ELR (cell line): Measurements from ENCODE around the gene MGRN1.

Experiments
- DNase-seq: peaks from one replicate; pipeline ENCODE4 v3.0.0-alpha.2; 2015; ENCODE audit warnings: low read depth

The MGRN1 gene

GRCh38 chr16:4699046-4699556 lies 74.5 kb downstream of the MGRN1 start:
- DNase-seq: no peak

DNA sequence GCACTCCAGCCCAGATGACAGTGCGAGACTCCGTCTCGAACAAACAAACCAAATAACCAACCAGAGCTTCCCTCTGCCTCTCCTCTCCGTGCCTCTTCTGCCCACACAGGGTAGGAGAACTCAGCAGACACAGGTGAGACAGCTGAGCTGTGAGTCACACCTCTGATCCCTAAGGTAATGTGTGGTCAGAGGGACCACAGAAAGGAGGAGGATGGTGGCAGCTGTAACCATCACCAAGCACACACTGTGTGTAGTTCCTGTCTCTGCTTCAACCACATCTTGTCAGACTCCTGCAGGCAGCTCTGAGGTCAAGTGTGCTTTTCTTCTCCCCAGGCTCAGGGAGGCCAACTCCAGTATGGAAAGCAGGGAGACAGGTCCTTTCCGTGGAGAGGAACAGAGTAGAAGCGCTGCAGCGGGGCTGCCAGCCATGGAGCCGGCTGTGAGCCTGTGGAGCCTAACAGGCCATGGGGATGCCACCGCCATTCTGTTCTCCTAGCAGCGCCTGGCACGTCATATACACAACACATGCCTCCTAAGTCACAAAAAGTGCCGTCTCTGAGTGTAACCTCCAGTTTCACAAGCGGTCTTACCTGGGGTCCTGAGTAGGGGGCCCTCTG lies 75.9 kb downstream of the MGRN1 start:
- no peak for DNase-seq

GRCh38 chr16:4700997-4701743 lies 76.5 kb downstream of the MGRN1 start:
- no peak for DNase-seq

GRCh38 chr16:4701791-4702465 lies 77.3 kb downstream of the MGRN1 start:
- no peak for DNase-seq

- DNase-seq: no peak
Observed at GRCh38 chr16:4702466-4702808, 77.8 kb downstream of the MGRN1 start.

DNA sequence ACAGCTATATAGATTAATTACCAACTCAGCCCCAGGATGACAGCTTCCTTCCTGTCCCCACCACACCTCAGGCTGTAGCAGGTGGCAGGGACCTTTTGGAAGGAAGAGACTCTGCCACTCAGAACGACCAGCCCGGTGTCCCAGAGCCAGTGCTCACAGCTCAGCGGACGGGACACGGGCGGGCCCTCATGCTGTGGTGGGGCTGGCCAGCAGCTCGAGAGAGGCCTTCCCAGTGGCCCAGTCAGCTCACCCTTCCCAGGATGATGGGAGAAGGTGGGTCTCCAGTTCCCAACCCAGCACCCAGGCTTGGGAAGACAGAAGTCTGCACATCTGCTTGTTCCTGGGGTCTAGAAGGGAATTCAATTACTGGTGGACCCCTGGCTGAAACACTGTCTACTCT lies 79.3 kb downstream of the MGRN1 start:
- DNase-seq: no peak

- DNase-seq: no peak
Observed at GRCh38 chr16:4704491-4704890, 79.9 kb downstream of the MGRN1 start.

DNA sequence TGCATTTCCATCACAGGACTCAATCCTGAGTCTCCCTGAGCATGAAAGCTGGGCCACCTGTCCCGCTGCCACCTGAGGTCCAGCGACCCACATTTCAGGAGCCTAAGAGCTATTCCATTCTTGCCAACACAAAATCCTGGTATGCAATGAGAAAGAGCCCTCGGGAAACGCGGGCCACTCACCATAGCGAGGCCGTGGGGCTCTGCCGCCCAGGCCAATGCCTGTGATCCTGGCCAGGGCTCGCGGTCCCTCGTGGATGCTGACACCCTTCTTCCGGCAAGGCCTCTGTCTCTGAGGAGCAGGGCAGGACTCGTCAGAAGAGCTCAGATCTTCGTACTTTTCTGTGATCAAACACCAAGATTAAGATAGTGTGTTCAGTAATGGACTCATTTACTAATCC lies 80.3 kb downstream of the MGRN1 start:
- DNase-seq: no peak

DNA sequence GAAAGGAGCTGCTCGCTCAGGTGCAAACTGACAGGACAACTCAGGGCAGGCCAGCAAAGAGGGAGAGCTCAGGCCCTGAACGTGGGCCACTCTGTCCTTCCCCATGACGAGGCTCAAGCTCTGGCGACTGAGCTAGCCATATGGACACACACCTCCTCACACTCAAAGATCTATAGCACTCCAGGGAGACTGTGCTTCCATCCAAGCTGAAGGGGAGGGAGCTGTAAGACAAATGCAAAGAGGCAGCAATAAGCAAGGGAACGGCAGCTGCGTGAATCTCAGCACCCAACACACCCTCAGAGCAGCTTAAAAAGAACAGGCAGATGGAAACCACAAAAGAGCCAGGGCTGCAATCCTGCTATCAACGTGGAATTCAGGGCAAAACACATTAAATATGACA lies 82.2 kb downstream of the MGRN1 start:
- no peak for DNase-seq

- peak; percentile 19 for DNase-seq
Observed at GRCh38 chr16:4709481-4709880, 84.9 kb downstream of the MGRN1 start.

GRCh38 chr16:4713663-4714501 lies 89.3 kb downstream of the MGRN1 start:
- DNase-seq: no peak

GRCh38 chr16:4714996-4715395 lies 90.4 kb downstream of the MGRN1 start:
- DNase-seq: no peak

DNA sequence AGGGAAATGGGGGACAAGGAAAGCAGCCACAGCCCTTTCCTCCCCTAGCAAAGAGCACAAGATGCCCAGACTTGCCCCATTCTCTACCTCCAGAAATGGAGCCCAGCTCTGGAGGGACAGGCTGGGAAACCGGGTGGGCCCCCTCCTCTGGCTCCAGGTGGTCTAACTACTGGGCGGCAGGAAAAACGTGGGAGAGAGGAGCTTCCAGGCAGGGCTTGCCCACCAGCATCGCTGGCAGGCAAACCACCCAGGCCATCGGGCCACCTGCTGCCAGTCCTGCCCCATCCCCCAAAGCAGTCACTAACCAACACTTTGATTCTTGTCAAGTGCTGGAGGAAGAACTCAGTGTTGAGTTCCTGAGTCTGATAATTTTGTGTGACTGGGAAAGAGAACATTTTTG lies 93.8 kb downstream of the MGRN1 start:
- no peak for DNase-seq

DNA sequence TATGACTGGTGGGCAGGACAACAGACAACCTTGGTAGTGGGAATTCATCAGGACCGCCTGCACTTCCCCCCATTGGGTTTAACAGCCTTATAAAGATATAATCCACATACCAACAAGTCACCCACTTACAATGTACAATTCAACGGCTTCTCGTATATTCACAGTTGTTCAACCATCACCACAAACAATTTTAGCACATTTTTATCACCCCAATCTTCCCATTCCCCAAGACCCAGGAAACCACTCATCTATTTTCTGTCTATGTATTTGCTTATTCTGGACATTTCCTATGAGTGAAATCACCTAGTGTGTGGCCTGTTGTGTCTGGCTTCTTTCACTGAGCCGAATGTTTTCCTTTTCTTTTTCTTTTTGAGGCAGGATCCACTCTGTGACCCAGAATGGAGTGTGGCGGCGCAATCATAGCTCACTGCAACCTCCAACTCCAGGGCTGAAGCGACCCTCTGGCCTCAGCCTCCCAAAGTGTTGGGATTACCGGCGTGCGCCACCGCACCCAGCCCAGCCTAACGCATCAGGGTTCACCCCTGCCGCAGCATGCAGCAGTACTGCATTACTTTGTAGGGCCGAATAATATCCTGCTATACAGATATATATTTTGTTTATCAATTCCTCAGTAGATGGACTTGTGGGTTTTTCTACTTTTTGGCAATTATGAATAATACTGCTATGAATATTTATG lies 98.6 kb downstream of the MGRN1 start:
- no peak for DNase-seq

GRCh38 chr16:4724661-4725270 lies 100.1 kb downstream of the MGRN1 start:
- DNase-seq: no peak

- DNase-seq: no peak
Observed at GRCh38 chr16:4726616-4727015, 102.0 kb downstream of the MGRN1 start.

DNA sequence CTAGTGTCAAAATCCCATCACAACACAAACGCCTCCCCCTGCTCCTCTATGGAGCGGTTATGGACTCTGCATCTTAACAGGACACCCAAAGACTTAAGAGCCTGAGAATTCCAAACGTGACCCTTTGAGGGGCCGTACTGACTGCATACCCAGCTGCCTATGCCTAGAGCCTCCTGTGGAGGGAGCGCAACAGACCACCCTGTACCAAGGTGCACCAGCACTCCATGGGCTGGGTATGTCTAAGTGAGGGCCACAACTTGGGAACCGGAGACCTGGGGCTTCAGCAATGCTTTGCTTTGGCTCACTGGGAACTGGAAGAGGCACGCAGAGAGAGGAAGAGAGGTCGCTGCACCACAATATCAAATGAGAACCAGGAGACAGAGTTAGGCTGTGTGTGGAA lies 104.0 kb downstream of the MGRN1 start:
- no peak for DNase-seq

DNA sequence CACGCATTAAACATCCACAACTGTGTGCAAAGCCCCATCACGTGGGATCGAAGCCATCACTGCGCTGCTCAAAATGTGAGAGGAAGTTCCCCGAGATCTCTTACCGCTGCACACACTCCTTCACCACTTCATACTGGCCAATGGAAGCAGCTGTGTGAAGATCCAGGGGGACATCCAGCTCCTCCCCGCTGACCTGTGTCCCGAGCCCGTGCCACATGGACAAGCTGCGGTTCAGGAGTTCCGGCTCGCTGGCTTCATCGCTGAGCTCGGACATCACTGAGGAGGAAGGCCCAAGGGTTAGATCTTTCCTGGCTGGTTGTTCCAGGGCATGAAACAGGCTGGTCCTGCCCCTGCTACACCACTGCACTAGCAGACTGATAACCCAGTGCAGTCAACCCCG lies 105.2 kb downstream of the MGRN1 start:
- no peak for DNase-seq

DNA sequence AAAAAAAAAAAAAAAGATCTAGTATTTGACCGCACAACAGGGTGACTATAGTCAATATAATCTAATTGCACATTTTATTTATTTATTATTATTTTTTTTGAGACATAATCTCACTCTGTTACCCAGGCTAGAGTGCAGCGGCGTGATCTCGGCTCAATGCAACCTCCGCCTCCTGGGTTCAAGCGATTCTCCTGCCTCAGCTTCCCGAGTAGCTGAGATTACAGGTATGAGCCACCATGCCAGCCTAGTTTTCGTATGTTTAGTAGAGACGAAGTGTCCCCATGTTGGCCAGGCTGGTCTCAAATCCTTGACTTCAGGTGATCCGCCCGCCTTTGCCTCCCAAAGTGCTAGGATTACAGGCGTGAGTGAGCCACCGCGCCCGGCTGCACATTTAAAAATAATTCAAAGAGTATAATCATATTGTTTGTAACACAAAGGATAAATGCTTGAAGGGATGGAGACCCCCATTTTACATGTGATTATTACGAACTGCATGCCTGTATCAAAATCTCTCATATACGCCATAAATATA lies 108.7 kb downstream of the MGRN1 start:
- DNase-seq: no peak

GRCh38 chr16:4733747-4734062 lies 109.1 kb downstream of the MGRN1 start:
- peak; percentile 23 for DNase-seq

DNA sequence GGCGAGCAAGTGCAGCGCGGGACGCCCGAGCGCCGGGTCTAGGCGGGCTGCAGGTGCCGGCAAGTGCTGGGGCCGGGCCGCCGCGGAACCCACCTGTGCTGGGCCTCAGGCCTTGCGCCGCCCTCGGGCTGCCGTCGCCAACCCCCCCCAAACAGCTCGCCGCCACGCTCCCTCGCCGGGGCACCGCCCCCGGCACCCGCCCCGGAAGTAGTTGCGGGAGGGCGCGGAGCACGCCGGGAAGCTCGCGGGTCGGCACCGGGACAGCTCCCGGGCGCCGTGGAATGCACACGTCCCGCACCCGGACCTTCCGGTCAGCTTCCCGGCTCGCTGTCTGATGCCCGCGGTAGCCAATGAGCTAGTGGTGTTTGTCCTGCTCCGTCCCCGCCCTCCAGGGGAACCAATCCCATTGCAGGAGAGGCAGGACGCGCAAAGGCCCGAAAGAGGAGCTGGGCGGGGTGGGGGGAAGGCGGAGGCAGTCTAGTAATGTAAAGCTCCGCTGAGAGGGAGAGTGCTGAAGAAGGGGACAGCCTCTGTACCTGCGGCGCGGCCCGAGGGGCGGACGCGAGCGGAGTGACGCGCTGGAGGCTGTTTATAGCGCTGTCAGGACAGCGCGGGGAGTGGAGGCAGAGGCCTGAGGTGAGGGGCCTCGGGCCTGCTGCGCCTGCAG lies 109.6 kb downstream of the MGRN1 start, which contains the start of the genes ANKS3 and DNAAF8:
Gene ANKS3 (minus strand): TSS at position 209 of the 667 bp plus-strand sequence. CDS start 4,122 bp downstream, outside the sequence.
Gene DNAAF8 (plus strand): TSS at position 475 of the 667 bp plus-strand sequence. CDS start 1,978 bp downstream, outside the sequence.
- DNase-seq: peak; percentile 97
